GM12878 (cell line): ENCODE data around the gene PLEKHM1. TPM values are rescaled to one million over a fixed set of nuclear protein-coding genes. Genes with fewer than 3 reads are reported as not detected.

ENCODE experiments used
- ATAC-seq: fragments of 200-7000 bp; cut with Tn5 transposase; 3 replicates; pipeline ENCODE4 v1.9.1; 2020; ENCODE audit warnings: mild to moderate bottlenecking, moderate library complexity
- BruUV-seq: library from RNA; stranded (reverse); fragments of 400-500 nt; replicated peaks from 2 replicates; lab custom pipeline; 2021; lab: Mats Ljungman, UMichigan
- CTCF ChIA-PET: fragments of 300-600 bp; sonication (Branson Sonifier 250); formaldehyde crosslinking; extraction: SDS; loops from one replicate; lab custom pipeline; 2021; ENCODE audit warnings: inconsistent platforms; lab: Yijun Ruan, JAX
- POLR2A ChIA-PET: fragments of 350-600 bp; formaldehyde crosslinking; extraction: SDS; loops from one replicate; lab custom pipeline; 2021; ENCODE audit warnings: inconsistent platforms; lab: Charles Lee
- RAD21 ChIA-PET: fragments of 300-600 bp; sonication (Branson Sonifier 250); formaldehyde crosslinking; loops from one replicate; lab custom pipeline; 2023; ENCODE audit warnings: antibody characterized with exemption; ENCODE audit not compliant: unreplicated experiment; lab: Charles Lee
- SMC1A ChIA-PET: fragments of 300-600 bp; sonication (Branson Sonifier 250); formaldehyde crosslinking; loops from one replicate; lab custom pipeline; 2023; ENCODE audit not compliant: unreplicated experiment, uncharacterized antibody; lab: Charles Lee
- DNase-seq: peaks from one replicate; pipeline ENCODE4 v3.0.0-alpha.2; 2011; ENCODE audit warnings: low read depth, low spot score
- FAIRE-seq: peaks from 3 replicates; lab custom pipeline; 2011; peaks lifted over from hg19 to GRCh38; lab: Jason Lieb, UNC
- H2AFZ ChIP-seq: 2 replicates; pipeline ENCODE4 v1.6.0; 2011; ENCODE audit warnings: low read depth, low read length, control low read depth; ENCODE audit not compliant: control insufficient read depth
- H3K27ac ChIP-seq: 2 replicates; pipeline ENCODE4 v1.5.1; 2011; ENCODE audit warnings: control low read depth; ENCODE audit not compliant: control insufficient read depth, insufficient read depth
- H3K27me3 ChIP-seq, 2 experiments: replicated peaks in 1 of 2; 2 replicates each; pipeline versions ENCODE4 v1.6.0 to v1.6.1; 2011; ENCODE audit warnings: low read length in 1 of 2; ENCODE audit not compliant: control insufficient read depth in 2 of 2, insufficient read depth in 2 of 2
- H3K36me3 ChIP-seq, 2 experiments: 2 replicates each; pipeline ENCODE4 v1.5.1; 2011; ENCODE audit warnings: low read length in 1 of 2; ENCODE audit not compliant: control insufficient read depth in 2 of 2, insufficient read depth in 2 of 2
- H3K4me1 ChIP-seq: 2 replicates; pipeline ENCODE4 v1.6.1; 2011; ENCODE audit warnings: mild to moderate bottlenecking, low read length, moderate library complexity, mixed read lengths; ENCODE audit not compliant: control insufficient read depth, insufficient read depth
- H3K4me2 ChIP-seq: 2 replicates; pipeline ENCODE4 v1.6.0; 2011; ENCODE audit warnings: control low read depth; ENCODE audit not compliant: control insufficient read depth, insufficient read depth
- H3K4me3 ChIP-seq: fragments of 200-600 bp; sonication (generic); 2 replicates; pipeline ENCODE4 v1.5.1; 2016
- H3K79me2 ChIP-seq: 2 replicates; pipeline ENCODE4 v1.6.0; 2011; ENCODE audit warnings: low read length; ENCODE audit not compliant: control insufficient read depth, insufficient read depth
- H3K9ac ChIP-seq: 2 replicates; pipeline ENCODE4 v1.8.0; 2011; ENCODE audit warnings: low read length, control low read depth, mixed read lengths; ENCODE audit not compliant: control insufficient read depth, insufficient read depth
- H3K9me3 ChIP-seq: replicated peaks from 3 replicates; pipeline ENCODE4 v1.5.1; 2011; ENCODE audit warnings: mild to moderate bottlenecking, low read length; ENCODE audit not compliant: control insufficient read depth, insufficient read depth
- H4K20me1 ChIP-seq: 2 replicates; pipeline ENCODE4 v1.6.0; 2011; ENCODE audit not compliant: control insufficient read depth, insufficient read depth
- BHLHE40 ChIP-seq, 2 experiments: fragments of 450-650 bp in 1 of 2; IDR thresholded peaks; 2 replicates each; pipeline ENCODE4 v1.6.1; 2011 to 2017; ENCODE audit warnings: low read depth in 2 of 2, borderline replicate concordance in 1 of 2, improper control_type of control experiment in 1 of 2, low read length in 1 of 2, mild to moderate bottlenecking in 1 of 2
- LARP7 ChIP-seq: fragments of 450-650 bp; IDR thresholded peaks from 2 replicates; pipeline ENCODE4 v1.6.1; 2017; ENCODE audit warnings: mild to moderate bottlenecking
- PAX5 ChIP-seq: IDR thresholded peaks from 2 replicates; pipeline ENCODE4 v1.6.1; 2011; ENCODE audit warnings: low read depth, low read length, borderline replicate concordance
- SIN3A ChIP-seq: IDR thresholded peaks from 2 replicates; pipeline ENCODE4 v1.6.1; 2012; ENCODE audit warnings: low read depth, low read length, improper control_type of control experiment
- TCF3 ChIP-seq: IDR thresholded peaks from 2 replicates; pipeline ENCODE4 v1.6.1; 2012; ENCODE audit warnings: low read depth, mild to moderate bottlenecking, low read length, borderline replicate concordance; ENCODE audit not compliant: insufficient read depth
- ZNF384 ChIP-seq: IDR thresholded peaks from 2 replicates; pipeline ENCODE4 v1.6.1; 2012; ENCODE audit warnings: low read depth, mild to moderate bottlenecking, low read length, improper control_type of control experiment, borderline replicate concordance
- WGBS: methylation state at CpG from one replicate; pipeline ENCODE4 v1.1.6; 2016; ENCODE audit warnings: low lambda C conversion rate; ENCODE audit not compliant: insufficient replicate concordance, insufficient coverage; ENCODE audit errors: missing lambda C conversion rate; 5-methylcytosine and 5-hydroxymethylcytosine counted together
- in situ Hi-C: fragments of 300-500 bp; cut with MboI; formaldehyde crosslinking; loops from 9 replicates; pipeline ENCODE4 v1.14.3; 2018; ENCODE audit warnings: mixed read lengths
- intact Hi-C: fragments of 100-400 bp; cut with micrococcal nuclease; formaldehyde crosslinking; loops from one replicate; pipeline ENCODE4 v1.14.2; 2022; ENCODE audit not compliant: unreplicated experiment
- polyA plus RNA-seq, 11 experiments: library from polyadenylated mRNA; depleted of rRNA in 4 of 11; unstranded in 6 of 11; stranded (reverse) in 5 of 11; fragments of >200 nt; fragmentation: Nextera tagmentation in 4 of 11; fragmentation: Illumina TruSeq in 1 of 11; extraction: Ambion mirVana in 4 of 11; extraction: Trizol in 1 of 11; gene quantifications; 1 replicate in 1 of 11; 2 replicates in 10 of 11; pipeline versions ENCODE4 v1.2.1 to v1.2.3, GENCODE V29; 2011 to 2016; ENCODE audit warnings: inconsistent platforms in 2 of 11, missing spikeins in 2 of 11, low read depth in 1 of 11
- total RNA-seq, 4 experiments: library from RNA; depleted of rRNA in 3 of 4; stranded (reverse); fragments of >200 nt in 3 of 4; fragmentation: Illumina TruSeq in 1 of 4; extraction: Trizol in 1 of 4; gene quantifications; 2 replicates each; pipeline versions ENCODE4 v1.2.1 to v1.2.3, GENCODE V29; 2013 to 2021
- TF ChIP-seq, protein P1 (sequence below): fragments of 450-650 bp; IDR thresholded peaks from 2 replicates; pipeline ENCODE4 v1.6.1; 2018; ENCODE audit warnings: borderline replicate concordance, mild to moderate bottlenecking; ENCODE audit not compliant: partially characterized antibody
- TF ChIP-seq, protein P2 (sequence below): fragments of 450-650 bp; IDR thresholded peaks from 2 replicates; pipeline ENCODE4 v1.6.1; 2017; ENCODE audit warnings: antibody characterized with exemption, mild to moderate bottlenecking, moderate library complexity
- TF ChIP-seq, protein P3 (sequence below): fragments of 450-650 bp; IDR thresholded peaks from 2 replicates; pipeline ENCODE4 v1.6.1; 2017; ENCODE audit warnings: mild to moderate bottlenecking, low read depth, inconsistent platforms; ENCODE audit not compliant: poor library complexity, severe bottlenecking
- TF ChIP-seq, protein P4 (sequence below): fragments of 450-650 bp; conservative IDR thresholded peaks from 2 replicates; pipeline ENCODE4 v1.6.1; 2017; ENCODE audit warnings: mild to moderate bottlenecking, moderate library complexity
- TF ChIP-seq, protein P5 (sequence below): IDR thresholded peaks from 2 replicates; pipeline ENCODE4 v1.6.1; 2011; ENCODE audit warnings: borderline replicate concordance, low read depth, mild to moderate bottlenecking, moderate library complexity, mixed read lengths, low read length; ENCODE audit not compliant: insufficient read depth; ENCODE audit errors: extremely low read length

The PLEKHM1 gene
- total and polyA plus RNA-seq, 10 of the 15 experiments (the other 5 are each of a cell fraction or from before 2014, with no cell fraction given), result 0.21 to 27.8 (median 9.4) TPM

DNA sequence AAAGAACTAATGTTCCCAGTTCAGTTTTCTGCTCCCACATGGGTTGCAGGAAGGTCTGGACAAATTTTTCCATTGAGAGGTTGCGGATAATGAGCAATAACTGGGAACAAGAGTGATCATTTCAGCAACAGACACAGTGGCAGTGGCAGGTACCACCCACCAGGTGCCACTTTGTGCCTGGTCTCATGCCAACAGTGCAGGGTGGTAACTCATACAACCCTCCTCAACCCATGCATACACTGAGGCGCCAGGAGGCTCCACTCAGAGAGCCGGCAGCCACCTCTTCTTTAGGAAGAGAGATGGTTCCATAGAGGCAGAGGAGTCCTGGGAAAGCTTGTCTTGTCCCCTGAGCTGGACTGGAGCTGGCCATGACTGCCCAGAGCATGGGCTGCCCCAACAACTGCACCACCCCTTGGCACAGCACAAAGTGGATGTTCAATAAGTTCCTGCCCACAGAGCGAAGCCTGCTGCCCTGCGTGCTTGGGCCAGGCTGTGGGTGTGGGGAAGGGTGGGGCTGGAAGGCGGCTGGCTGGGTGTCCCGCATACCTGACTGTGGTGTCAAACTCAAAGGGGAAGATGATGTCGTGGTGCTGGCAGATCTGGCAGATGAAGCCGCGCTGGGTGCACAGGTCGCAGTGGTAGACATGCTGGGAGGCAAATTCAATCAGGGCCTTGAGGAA lies 51.5 kb downstream of the PLEKHM1 start:
- Histone ChIP-seq H2AFZ (no peak overlapping the region), H3K79me2 (no peaks in the 10 kb centered on the region), H3K4me1 (peaks cover 18% of the 10 kb centered on the region), H3K9ac (no peak overlapping the region), H3K4me2 (no peak overlapping the region), H4K20me1 (no peaks in the 10 kb centered on the region), H3K27me3 (no peaks in the 10 kb centered on the region), H3K27ac (no peak overlapping the region), H3K36me3 (no peaks in the 10 kb centered on the region; a peak in 1 of 4 replicates), H3K9me3 (no peaks in the 10 kb centered on the region), H3K4me3 (no peak overlapping the region)
- ATAC-seq, result no peak
- FAIRE-seq, result no peak
- BruUV-seq, result no TSS peak
- in situ Hi-C loops, result no loop called here
- DNase-seq, result no peak
- over 99% methylated on average over 11 of the region's 11 CpGs for WGBS
- POLR2A ChIA-PET, result no interaction called here
- SMC1A ChIA-PET, result no interaction called here
- CTCF ChIA-PET, result no interaction called here
- intact Hi-C loops, result loop anchor here (10.0 kb wide), 1 partner anchor 56 kb away; the partner anchor contains the start of gene PLEKHM1
- RAD21 ChIA-PET, result no interaction called here
- TF ChIP-seq, protein P1, sequence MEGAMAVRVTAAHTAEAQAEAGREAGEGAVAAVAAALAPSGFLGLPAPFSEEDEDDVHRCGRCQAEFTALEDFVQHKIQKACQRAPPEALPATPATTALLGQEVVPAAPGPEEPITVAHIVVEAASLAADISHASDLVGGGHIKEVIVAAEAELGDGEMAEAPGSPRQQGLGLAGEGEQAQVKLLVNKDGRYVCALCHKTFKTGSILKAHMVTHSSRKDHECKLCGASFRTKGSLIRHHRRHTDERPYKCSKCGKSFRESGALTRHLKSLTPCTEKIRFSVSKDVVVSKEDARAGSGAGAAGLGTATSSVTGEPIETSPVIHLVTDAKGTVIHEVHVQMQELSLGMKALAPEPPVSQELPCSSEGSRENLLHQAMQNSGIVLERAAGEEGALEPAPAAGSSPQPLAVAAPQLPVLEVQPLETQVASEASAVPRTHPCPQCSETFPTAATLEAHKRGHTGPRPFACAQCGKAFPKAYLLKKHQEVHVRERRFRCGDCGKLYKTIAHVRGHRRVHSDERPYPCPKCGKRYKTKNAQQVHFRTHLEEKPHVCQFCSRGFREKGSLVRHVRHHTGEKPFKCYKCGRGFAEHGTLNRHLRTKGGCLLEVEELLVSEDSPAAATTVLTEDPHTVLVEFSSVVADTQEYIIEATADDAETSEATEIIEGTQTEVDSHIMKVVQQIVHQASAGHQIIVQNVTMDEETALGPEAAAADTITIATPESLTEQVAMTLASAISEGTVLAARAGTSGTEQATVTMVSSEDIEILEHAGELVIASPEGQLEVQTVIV, result no peak
- TF ChIP-seq ZNF384 (no peak), TCF3 (no peak), PAX5 (no peak), SIN3A (no peak), LARP7 (no peak), BHLHE40 (IDR thresholded peaks at IDR 0.05; ENCODE audit: borderline replicate concordance in 1 of 2, low read depth in 2 of 2, low read length in 1 of 2) (no peak)
- TF ChIP-seq, protein P2, sequence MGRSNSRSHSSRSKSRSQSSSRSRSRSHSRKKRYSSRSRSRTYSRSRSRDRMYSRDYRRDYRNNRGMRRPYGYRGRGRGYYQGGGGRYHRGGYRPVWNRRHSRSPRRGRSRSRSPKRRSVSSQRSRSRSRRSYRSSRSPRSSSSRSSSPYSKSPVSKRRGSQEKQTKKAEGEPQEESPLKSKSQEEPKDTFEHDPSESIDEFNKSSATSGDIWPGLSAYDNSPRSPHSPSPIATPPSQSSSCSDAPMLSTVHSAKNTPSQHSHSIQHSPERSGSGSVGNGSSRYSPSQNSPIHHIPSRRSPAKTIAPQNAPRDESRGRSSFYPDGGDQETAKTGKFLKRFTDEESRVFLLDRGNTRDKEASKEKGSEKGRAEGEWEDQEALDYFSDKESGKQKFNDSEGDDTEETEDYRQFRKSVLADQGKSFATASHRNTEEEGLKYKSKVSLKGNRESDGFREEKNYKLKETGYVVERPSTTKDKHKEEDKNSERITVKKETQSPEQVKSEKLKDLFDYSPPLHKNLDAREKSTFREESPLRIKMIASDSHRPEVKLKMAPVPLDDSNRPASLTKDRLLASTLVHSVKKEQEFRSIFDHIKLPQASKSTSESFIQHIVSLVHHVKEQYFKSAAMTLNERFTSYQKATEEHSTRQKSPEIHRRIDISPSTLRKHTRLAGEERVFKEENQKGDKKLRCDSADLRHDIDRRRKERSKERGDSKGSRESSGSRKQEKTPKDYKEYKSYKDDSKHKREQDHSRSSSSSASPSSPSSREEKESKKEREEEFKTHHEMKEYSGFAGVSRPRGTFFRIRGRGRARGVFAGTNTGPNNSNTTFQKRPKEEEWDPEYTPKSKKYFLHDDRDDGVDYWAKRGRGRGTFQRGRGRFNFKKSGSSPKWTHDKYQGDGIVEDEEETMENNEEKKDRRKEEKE, result no peak
- TF ChIP-seq, protein P3, sequence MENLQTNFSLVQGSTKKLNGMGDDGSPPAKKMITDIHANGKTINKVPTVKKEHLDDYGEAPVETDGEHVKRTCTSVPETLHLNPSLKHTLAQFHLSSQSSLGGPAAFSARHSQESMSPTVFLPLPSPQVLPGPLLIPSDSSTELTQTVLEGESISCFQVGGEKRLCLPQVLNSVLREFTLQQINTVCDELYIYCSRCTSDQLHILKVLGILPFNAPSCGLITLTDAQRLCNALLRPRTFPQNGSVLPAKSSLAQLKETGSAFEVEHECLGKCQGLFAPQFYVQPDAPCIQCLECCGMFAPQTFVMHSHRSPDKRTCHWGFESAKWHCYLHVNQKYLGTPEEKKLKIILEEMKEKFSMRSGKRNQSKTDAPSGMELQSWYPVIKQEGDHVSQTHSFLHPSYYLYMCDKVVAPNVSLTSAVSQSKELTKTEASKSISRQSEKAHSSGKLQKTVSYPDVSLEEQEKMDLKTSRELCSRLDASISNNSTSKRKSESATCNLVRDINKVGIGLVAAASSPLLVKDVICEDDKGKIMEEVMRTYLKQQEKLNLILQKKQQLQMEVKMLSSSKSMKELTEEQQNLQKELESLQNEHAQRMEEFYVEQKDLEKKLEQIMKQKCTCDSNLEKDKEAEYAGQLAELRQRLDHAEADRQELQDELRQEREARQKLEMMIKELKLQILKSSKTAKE, result no peak
- TF ChIP-seq, protein P4, sequence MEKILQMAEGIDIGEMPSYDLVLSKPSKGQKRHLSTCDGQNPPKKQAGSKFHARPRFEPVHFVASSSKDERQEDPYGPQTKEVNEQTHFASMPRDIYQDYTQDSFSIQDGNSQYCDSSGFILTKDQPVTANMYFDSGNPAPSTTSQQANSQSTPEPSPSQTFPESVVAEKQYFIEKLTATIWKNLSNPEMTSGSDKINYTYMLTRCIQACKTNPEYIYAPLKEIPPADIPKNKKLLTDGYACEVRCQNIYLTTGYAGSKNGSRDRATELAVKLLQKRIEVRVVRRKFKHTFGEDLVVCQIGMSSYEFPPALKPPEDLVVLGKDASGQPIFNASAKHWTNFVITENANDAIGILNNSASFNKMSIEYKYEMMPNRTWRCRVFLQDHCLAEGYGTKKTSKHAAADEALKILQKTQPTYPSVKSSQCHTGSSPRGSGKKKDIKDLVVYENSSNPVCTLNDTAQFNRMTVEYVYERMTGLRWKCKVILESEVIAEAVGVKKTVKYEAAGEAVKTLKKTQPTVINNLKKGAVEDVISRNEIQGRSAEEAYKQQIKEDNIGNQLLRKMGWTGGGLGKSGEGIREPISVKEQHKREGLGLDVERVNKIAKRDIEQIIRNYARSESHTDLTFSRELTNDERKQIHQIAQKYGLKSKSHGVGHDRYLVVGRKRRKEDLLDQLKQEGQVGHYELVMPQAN, result no peak
- TF ChIP-seq, protein P5, sequence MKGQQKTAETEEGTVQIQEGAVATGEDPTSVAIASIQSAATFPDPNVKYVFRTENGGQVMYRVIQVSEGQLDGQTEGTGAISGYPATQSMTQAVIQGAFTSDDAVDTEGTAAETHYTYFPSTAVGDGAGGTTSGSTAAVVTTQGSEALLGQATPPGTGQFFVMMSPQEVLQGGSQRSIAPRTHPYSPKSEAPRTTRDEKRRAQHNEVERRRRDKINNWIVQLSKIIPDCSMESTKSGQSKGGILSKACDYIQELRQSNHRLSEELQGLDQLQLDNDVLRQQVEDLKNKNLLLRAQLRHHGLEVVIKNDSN, result no peak
